OCI-LY7 (cell line): Measurements from ENCODE around the gene SYT14. TPM values are rescaled to one million over a fixed set of nuclear protein-coding genes. Genes with fewer than 3 reads are reported as not detected.

Source experiments
- total RNA-seq, 2 experiments: library from RNA; depleted of rRNA in 1 of 2; stranded (reverse); fragments of >200 nt in 1 of 2; shearing (Covaris generic) in 1 of 2; gene quantifications; 2 replicates each; pipeline ENCODE4 v1.2.3, GENCODE V29; 2014 to 2022

The SYT14 gene
- total RNA-seq, 2 experiments from 2014 or later = not detected

Other genes starting within 250 kb of the SYT14 start
- not detected in 2 replicates for gene HSD11B1, start 233.4 kb upstream of the SYT14 start, total RNA-seq (2014; rRNA removed; shearing (Covaris generic))
- not detected in 2 replicates for gene HSD11B1, start 233.4 kb upstream of the SYT14 start, total RNA-seq (2022)
- gene TRAF3IP3, start 182.2 kb upstream of the SYT14 start, total RNA-seq (2014; rRNA removed; shearing (Covaris generic)) = 22.1 and 24.3 TPM in 2 replicates
- 46.6 and 53.6 TPM in 2 replicates for gene TRAF3IP3, start 182.2 kb upstream of the SYT14 start, total RNA-seq (2022)
- gene C1orf74, start 153.7 kb upstream of the SYT14 start, total RNA-seq (2014; rRNA removed; shearing (Covaris generic)) = 3.7 and 4.4 TPM in 2 replicates
- gene C1orf74, start 153.7 kb upstream of the SYT14 start, total RNA-seq (2022) = 4.2 and 5.0 TPM in 2 replicates
- not detected in 2 replicates for gene IRF6, start 132.1 kb upstream of the SYT14 start, total RNA-seq (2014; rRNA removed; shearing (Covaris generic))
- not detected in 2 replicates for gene IRF6, start 132.1 kb upstream of the SYT14 start, total RNA-seq (2022)
- 10.4 and 12.8 TPM in 2 replicates for gene UTP25, start 110.2 kb upstream of the SYT14 start, total RNA-seq (2014; rRNA removed; shearing (Covaris generic))
- gene UTP25, start 110.2 kb upstream of the SYT14 start, total RNA-seq (2022) = 8.4 and 10.5 TPM in 2 replicates